Inferior parietal cortex (tissue), 1 donor: Measurements from ENCODE around the gene DMRTC2.

Source experiments
- DNase-seq: peaks from one replicate; pipeline ENCODE4 v3.0.0-alpha.2; 2016; ENCODE audit errors: extremely low spot score

The DMRTC2 gene

DNA sequence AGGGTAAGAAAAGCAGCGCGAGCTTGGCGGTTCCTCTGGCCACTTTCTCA lies at the start of gene DMRTC2:
DMRTC2 (plus strand) TSS at position 42 of the 50 bp plus-strand sequence. CDS start 2,387 bp downstream, outside the sequence.
- DNase-seq: no peak

DNA sequence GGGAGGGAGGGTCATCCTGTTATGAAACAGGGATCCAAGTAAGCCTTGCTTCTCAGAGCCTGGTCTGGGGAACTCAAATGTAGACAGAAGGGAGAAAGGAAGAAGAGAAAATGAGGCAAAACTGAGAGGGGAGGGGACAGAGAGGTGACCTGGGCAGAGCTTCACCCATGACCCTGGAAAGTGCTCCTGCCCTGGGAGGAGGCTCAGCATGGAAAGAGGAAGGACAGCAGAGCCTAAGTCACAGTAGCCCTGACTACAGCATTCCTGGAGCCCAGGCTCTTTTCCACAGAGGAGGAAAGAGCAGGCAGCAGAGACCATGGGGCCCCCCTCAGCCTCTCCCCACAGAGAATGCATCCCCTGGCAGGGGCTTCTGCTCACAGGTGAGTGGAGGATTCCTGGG lies 48.5 kb upstream of the DMRTC2 start, which contains the start of gene CEACAM3:
CEACAM3 (plus strand) TSS at position 226 of the 400 bp plus-strand sequence; CDS start at position 317, 91 bp downstream.
- DNase-seq: no peak

DNA sequence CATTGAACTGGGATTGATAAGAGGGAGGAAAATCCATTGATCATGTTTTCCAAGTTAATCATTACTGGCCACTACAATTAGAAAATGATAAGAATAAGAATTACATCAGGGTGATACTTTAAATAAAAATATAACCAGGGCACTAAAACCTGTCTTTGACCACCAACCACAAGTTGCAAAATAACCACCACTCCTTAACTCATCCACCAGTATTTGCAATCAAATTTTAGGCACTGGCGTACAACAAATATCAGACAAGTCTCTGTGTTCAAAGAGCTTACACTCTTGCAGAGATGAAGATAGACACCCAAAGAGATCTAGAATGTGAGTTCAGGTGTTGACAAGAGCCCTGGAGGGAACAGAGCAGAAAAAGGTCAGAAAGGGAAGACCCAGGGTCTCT lies 47.9 kb upstream of the DMRTC2 start:
- DNase-seq: no peak

DNA sequence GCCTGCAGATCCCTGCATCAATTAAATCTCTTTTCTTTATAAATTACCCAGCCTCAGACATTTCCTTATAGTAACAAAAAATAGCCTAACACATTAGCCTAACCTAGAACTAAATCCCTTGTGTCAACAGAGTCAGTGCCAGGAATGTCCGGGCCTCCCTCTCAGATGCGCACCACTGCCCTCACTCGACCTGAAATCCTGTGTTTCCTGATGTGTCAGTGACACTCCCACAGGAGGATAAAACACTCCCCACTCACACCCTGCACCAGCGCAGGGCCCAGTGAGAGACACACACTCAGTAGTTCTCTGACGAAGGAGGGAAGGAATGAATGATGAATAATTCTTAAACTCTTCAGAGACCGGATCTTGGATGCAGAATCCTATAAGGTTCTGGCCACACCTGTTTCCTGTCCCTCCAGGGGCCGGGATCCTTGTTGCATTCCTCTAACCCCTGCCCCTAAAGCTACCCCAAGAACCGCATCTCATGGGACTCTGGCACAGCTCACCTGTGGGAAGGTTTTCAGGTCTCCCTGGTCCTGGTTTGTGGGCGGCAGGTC lies 45.3 kb upstream of the DMRTC2 start:
- DNase-seq: no peak

DNA sequence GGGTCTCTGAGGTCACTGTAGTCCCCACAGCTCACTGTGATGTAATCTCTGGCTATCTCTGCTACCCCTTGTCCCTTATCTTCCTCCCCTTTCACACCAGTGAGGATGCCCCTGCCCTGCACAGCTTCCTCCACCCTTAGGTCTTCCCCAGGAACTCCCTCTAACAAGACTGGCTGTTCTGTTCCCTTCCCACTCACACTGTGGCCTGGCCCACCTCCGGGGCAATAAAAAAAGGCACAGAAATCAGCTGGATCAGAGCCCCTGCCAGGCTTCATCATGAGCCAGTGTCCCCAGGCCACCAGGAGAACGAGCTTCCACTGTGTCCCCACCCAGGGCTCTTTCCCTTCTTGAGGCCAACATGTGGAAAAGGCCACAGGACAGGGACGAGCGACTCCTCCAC lies 43.8 kb upstream of the DMRTC2 start:
- DNase-seq: no peak

DNA sequence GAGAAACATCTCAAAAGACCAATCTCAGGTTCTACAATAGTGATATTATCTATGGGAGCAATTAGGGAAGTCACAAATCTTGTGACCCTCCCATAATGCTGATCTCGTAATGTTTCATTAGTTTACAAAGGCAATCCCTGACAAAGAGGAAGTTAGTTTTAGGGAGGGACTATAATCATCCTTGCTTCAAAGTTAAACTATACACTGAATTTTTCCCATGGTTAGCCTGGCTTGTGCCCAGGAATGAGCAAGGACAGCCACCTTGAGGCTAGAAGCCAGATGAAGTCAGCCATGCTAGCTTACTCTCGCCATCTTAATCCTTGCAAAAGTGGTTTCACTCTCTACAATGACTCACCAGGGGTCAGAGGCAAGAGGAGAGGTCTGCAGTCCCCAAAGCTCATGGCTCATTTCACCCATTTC lies 43.0 kb upstream of the DMRTC2 start:
- no peak for DNase-seq

DNA sequence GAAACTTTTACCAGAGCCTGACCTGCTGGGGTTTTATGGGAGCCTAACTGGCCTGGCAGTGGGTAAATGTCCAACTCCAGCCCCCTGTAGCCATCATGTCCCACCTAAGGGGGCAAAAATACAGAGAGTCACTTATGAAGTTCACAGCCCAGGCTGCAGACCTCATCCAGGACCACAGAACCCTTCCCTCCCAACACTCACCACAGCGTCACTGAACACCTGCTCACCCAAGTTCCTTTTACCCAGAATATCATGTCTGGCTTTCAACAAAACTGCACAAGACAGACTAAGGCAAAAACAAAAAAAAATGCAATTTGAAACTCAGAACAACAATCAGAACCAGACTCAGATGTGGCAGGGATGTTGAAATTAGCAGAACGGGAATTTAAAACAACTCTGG lies 42.1 kb upstream of the DMRTC2 start:
- no peak for DNase-seq

DNA sequence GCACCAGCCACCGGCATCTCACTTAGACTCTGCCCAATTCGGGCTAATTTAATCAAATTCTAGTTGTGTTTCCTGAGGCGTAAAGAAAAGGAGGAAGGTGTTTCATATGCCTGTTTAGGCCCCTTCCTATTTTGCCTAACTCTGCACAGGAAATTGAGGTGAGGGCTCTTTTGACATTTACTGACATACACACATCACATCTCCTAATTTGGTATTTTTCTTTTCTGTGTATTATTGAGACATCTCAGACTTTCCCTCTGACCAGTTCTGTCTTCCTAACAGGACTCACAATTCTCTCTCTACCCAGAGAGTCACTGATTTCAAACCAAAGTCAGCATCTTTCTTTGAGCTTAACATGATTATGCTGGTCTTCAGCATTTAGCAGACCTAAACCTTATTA lies 40.5 kb upstream of the DMRTC2 start:
- no peak for DNase-seq

DNA sequence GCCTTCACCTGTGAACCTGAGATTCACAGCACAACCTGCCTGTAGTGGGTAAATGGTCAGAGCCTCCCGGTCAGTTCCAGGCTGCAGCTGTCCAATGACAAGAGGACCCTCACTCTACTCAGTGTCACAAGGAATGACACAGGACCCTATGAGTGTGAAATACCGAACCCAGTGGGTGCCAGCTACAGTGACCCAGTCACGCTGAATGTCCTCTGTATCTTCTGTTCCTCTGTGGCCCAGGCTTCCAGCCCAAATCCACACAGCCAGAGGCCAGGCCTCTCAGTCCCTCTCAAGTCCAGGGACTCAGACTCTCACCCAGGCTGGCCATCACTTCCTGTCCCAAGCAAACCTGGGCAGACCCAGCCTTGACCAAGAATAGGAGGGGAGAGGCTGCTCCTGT lies 37.7 kb upstream of the DMRTC2 start:
- no peak for DNase-seq

DNA sequence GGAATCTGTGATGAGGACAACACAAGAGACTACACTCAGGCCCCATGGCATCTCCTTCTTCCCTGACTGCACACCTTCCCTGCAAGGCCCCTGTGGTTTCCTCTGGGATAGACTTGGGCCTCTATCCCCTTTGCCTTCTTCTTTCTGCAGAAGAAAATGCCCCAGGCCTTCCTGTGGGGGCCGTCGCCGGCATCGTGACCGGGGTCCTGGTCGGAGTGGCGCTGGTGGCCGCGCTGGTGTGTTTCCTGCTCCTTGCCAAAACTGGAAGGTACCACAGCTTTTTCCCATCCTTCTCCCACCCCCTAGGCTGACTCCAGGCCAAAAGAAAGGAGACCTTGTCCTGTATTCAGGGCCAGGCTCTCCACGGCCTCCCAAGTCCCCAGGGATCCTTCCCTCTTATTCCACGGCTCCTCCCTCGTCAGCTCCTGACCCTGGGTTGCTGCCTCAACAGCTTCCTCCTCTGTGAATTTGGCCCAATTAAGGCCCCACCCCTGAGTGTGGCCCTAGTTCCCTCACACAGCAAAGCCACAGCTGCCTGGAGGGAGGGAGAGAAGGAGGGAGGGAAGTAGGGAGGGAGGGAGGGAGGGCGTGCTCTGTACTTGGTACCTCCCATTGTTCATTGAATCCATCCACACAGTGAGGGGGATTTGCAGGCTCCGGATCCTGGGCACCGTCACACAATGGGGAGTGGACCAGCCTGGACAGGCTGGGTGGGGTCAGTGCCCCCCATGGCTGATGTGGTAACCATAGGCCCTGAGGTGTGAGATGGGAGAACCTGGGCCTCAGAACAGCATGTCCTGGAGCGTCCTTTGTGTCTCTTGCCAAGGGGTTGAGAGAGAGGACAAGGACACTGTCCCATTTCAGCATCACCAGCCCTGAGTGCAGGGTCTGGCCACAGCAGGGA lies 35.9 kb upstream of the DMRTC2 start:
- no peak for DNase-seq

DNA sequence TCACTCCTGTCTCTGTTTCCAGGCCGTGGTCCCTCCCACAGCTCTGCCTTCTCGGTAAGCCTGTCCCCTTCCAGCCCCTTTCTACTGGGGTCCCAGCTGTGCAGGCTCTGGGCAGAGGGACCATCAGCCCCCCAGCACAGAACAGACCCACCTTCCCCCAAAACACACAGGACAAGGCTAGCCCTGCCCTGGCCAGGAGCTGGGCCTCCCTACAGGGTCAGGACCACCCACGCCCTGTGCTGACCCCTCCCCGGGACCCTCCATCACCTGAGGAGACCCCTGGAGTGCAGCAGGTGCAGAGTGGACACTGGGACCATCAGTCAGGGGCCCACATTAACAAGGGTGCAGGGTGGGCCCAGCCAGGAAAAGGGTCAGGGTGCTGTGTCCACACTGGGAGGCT lies 34.5 kb upstream of the DMRTC2 start:
- no peak for DNase-seq

DNA sequence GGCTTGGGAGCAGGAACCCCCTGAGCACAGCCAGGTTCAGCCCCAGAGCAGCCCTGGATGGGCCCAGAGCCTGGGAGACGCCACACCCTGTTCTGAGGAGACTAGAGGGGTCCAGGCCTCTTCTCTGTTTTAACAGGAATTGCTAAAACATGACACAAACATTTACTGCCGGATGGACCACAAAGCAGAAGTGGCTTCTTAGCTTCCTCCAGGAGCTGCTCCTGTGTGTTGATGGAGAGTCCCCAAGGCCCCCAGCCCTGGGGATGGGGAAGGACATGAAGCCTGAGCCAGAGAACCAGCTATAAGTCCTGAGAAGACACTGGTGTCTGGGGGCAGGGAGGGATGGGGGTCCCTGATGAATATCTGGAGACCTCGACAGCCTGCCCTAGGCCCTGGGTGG lies 33.8 kb upstream of the DMRTC2 start:
- DNase-seq: no peak

DNA sequence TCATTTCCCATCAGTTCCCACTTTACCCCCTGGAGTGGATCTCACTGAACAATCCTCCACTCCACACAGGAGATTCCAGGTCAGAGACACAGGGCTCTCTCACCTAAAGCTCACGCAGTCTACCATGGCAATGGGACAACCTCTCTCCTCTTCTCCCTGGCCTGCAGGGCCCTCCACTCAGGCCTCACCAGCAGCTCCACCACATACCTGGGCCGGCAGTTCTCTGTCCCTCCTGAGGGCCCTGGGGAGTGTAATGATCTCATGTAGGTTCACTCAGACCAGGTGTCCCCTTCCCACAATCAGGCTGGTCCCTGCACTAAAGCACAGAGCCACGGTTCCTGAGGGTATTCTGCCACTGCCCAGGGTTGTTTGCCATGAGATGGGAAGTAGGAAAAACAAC lies 32.9 kb upstream of the DMRTC2 start:
- DNase-seq: no peak

DNA sequence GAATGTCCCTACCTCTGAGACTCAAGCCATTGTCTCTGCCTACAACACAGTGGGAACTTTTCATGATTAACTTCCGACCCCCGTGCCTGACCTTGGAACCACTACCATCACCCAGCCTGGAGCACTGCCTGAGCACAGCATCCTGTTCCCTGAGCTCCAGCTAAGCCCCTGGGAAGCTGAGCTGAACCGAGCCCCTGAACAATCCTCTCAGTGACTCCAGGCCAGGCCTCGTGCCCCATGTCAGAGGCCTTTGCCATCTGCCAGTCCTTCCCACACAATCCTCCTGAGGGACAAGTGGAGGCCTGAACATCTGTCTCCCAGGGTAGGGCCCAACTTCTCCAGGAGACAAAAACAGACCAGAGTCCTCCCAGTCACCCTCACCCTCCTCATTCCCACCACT lies 30.9 kb upstream of the DMRTC2 start:
- no peak for DNase-seq

DNA sequence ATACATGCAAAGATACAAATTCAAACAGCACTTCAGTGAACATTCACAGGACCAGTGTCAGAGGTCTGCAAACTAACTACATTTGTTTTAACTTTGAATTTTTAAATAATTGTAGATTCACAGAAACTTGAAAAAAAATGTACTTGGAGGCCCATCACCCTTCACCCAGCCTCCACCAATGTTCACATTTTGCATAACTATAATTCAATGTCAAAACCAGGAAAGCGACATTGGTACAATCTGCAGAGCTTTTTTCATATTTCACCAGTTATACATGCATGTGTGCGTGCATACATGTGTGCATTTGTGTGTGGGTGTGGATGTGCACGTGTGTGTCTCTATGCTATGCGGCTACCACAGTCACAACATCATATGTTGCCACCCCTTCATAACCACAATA lies 29.5 kb upstream of the DMRTC2 start:
- DNase-seq: no peak

DNA sequence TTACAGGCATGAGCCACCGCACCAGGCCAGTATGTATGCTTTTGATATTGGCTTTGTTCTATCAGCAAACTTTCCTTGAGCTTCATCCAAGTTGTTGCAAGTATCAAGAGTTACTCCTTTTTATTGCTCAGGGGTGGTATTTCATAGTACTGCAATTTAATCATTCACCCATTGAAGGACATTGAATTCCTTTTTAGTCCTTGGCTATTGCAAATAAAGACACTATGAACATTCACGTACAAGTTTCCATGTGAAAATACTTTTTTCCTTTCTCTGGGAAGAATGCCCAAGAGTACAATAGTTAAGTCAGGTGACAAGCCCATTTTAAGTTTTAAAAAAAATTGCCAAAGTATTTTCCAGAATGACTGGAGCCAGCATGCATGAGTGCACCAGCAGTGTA lies 28.1 kb upstream of the DMRTC2 start:
- DNase-seq: no peak

DNA sequence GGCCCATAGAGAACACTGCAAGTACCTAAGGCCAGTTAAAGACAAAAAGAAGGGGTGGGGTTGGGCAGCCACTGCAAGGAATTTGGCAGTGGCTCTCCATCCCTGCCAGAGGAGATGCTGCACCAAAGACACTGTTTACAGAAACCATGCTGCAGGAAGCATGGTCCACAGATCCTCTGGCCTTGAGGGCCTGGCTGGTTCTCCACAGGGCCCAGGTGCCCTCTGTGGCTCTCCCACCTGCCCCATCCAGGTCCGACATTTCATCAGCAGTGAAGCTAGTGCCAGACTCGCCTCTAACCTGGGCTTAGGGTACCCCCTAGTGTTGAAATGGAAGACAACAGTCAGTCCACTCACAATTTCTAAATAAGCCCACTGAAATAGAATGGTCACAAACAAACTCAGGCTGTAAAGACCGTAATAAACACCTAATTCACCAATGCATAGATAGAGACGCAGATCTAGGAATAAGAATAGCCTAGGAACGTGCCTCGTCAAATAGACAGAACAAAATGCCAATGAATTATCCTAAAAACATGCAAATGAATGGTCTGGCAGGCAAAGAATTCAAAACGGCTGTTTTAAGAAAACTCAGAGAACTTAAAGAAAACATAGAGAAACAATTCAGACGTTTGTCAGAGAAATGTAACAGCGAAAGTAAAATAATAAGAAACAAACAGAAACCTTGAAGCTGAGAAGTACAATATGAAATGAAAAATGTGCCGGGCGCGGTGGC lies 23.7 kb upstream of the DMRTC2 start:
- peak; percentile 66 for DNase-seq

DNA sequence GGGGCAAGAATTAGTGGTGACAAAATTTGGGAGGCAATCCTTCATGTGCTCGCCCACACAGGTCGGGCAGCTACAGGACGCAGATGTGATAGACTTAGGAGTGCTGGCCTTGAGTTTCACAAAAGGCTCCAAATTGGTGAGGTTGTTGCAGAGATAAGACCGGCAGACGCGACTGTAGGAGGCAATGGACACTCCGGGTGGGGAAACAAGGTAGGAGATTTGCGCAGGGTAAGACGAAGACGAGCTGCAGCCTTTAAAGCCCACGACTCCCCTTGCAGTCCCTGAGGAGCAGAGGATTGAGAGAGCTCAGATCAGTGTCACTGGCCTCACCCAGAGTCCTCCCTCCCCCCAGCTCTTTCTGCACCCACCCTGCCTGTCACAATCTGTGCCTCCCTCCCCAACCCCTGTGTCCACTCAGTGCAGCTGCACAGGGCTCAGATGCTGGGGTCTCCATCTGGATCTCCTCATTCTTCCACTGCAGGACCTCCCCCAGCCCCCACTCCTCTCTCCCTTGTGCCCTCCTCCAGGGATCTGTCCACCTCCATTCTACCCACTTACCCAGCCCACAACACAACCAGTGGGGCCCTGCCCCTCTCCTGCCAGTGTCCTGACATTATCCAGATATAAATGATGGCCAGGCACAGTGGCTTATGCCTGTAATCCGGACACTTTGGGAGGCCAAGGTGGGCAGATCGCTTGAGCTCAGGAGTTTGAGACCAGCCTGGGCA lies 6.7 kb upstream of the DMRTC2 start:
- DNase-seq: no peak

DNA sequence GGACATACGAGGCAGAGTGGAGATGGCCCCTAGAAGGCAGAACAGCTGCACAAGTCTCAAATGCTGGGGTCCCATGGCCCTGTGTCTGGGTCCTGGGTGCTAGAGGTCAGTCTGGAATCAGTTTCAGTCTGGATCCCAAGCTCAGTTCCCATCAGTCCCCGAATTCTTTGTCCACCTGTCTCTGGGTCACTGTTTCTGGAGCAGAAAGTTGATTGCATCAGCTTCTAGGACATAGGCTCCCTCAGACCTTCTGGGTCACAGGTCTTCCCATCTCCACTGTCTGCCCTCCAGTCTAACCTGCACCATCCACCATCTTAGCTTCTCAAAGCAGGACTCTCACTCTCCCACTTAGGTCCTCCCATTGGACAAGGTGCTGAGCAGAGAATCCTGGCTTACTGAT lies 5.6 kb upstream of the DMRTC2 start:
- DNase-seq: no peak

DNA sequence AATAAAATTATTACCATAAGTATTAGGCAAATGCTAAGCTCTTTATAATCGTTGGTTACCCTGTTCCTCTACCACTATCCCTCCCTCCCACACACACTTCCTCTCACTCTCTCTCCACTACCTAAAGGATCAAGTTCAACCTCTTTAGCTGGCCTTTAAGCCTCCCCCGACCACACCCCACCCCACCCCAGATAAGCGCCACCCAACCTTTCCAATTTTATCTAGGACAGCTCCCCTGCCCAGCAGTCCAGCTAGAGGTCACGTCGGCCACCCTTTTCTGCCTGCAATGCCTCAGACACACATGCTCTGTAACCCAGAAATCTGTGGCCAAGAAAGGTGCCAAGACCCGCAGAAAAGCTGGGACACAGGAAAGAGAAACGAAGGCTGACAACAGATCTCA lies 1.5 kb upstream of the DMRTC2 start:
- DNase-seq: no peak

DNA sequence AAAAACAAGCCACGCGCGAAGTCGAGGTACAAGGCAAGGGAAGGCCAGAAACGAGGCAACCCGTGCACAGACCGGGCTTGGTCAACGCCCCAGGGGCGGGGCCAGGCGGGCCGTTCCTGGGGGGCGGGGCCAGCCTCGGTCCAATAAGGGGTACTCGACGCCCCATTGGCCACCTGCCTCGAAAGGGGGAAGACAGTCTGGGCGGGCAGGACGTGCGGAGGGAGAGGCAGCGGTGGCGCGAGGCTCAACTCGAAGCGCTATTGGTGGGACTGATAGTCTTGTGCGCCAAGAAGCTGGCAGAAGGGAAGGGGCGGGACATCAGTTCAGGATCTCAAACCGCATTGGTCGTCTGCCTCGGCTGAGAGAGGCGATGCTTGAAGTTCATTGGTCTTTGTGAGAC lies 241 bp upstream of the DMRTC2 start, which contains the start of gene LYPD4:
LYPD4 (minus strand) TSS at position 83 of the 400 bp plus-strand sequence. CDS start 5,398 bp downstream, outside the sequence.
- no peak for DNase-seq

DNA sequence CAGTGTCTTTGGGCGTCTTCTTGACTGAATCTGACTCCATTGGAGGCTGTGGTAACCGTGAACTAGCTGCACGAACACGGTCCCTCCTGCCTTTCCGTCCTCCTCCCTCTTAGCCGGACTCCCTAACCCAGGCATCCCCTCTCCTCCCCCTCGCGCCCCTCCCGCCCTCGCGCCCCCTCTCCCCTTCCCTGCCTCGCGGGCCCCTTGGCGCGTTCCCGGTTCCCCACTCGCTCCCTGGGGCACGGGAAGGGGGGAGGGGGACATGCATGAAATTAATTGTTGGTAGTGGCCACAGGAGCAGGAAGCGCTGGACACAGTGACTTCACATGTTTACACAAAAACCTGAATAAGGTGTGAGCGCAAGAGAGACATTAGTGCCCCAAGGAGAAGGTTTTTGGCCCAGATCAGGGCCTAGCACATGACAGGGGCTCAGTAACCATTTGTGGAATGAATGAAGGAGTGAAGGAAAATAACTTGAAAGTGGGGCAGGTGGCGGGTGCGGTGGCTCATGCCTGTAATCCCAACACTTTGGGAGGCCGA lies 279 bp downstream of the DMRTC2 start:
- no peak for DNase-seq
